ENCODE data around the gene IQCM.

Gene IQCM, protein sequence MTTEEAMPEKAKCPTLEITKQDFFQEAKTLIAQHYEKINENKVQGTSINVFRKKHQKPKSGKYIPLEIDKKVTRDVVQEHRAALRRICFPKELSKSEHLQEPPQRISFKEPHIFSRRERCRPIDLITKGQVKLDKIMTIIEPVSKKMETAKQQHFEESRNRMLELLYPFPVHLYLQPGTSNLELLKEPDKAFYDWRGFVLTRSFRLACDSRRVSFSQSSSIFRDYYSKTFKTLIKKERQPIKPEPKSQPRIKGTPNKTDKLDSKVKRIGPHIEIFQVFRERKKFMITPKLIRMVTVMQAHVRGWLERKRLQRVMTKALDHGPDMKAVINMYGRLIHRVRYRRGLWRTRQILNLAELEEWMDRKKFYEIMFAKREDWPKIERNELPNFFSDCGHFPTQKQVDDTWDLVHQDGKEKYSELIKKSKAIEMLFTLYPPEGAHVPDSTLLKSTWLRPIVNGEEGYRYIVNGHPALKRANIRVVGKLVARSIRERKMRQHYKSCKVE

DNA sequence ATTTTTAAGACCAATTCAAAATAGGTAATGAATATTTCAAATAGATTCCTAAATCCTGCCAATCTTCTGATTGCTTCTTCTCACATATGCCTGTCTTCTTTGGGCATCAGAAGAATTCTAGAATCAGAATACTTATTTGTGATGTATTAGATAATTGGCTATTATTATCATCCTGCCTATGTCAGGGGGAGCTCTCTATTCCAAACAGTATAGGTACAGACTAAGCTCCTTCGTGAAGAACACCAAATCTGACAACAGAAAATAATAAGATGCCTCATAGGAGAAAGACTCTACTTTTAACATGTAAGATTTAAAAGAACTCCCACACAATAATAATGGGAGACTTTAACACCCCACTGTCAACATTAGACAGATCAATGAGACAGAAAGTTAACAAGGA lies at the start of gene IQCM:
TSS of gene IQCM (minus strand) at position 101 of the 400 bp plus-strand sequence. CDS start 73,152 bp downstream, outside the sequence.
- DNase-seq (ENCODE audit: low read depth, low spot score), result no peak

DNA sequence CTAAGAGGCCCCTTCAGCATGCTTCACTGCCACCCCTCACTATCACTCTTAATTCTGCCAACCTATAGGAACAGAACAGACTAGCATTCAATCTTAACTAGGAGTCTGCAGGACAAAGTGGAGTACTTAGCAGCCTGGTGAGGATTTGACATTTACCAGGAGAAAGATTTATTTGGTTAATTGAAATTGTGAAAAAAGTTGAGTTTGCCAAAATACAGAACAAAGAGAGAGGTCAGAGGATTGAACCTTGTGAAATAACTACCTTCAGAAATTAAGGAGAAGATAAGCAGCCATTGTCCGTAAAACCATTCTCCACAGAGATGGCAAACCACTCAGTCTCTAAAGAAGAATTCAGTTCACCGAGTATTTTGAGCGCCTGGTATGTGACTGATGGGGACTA lies 41.8 kb upstream of the IQCM start:
- DNase-seq (ENCODE audit: low read depth, low spot score), result no peak

DNA sequence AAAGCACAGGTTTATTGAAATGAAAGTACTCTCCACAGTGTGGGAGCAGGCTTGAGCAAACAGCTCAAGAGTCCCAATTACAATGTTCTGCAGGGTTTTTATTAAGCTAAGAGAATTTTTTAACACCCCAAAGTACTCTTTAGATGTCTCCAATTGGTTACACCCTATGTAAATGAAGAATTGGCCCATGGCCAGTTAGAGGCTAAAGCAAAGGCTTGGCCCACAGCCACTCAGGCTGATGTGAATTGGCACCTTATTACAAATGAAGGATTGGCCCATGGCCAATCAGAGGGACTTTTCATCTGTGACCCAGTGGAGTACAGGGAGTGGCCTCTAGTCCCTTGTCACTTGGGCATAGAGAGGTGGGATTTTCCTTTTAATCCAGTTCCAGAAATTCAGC lies 30.1 kb upstream of the IQCM start:
- DNase-seq (ENCODE audit: low read depth, low spot score), result no peak

DNA sequence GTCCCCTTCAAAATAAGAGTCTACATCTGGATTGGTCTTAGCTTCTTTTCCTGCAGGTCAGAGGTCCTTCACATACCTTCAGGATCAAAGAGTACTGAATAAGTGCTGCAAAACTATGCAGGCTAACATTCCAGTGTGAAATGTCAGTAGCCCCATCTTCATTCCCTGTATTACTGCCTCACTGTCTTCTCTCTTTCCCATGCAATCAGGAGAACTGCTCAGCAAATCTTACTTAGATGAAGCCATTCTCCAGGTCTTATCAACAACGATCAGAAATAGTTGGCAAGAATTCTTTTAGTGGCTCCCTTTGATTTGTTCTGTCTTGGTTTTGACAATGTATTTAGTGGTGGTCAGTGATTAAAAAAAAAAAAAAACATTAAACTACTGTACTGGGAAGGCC lies 26.0 kb upstream of the IQCM start:
- no peak for DNase-seq (ENCODE audit: low read depth, low spot score)

DNA sequence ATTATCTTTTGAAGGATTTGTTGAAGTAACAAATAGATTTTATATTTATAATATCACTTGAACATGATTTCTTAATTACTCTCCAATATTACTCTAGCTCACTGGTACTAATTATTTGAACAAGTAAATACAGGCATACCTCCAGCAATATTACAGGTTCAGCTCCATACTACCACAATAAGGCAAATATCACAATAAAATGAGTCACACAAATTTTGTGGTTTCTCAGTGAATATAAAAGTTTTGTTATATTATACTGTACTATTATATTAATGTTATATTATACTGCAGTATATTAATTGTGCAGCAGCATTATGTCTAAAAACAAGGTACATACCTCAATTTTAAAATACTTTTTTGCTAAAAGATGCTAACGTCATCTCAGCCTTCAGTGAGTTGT lies 22.4 kb upstream of the IQCM start:
- no peak for DNase-seq (ENCODE audit: low read depth, low spot score)

DNA sequence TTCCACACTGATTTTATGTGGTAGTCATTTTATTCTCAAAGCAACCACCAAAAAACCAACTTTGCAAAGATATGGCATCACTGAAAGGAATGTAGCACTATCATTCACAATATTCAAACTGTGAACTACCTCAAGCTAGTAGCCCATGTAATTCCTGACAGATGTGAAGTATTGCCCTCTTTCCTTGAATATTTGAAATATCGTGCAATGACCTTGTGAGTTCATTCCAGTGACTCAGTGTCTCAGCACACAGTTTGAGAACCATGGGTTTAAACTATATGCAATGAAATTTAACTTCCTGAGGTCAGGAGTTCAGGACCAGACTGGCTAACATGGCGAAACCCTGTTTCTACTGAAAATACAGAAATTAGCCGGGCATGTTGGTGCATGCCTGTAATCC lies 20.9 kb upstream of the IQCM start:
- no peak for DNase-seq (ENCODE audit: low read depth, low spot score)

DNA sequence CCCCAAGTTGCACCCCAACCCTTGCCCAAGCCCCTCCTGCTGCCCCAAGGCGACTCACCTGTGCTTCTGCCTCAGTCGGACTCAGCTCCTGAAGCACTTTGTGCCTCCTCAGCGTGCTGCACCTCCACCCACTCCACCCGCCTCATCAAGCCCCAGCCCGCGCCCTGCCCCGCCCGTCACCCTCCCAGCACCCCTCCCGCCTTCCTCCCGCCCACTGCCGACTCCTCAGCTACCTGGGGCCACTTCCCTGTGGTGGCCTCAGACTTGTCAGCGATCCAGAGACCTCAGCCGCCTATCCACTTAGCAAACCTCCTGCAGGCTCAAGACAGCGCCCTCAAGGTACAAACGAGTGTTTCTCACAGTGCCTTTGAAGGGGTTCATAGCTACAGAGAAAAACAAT lies 19.6 kb upstream of the IQCM start:
- no peak for DNase-seq (ENCODE audit: low read depth, low spot score)

DNA sequence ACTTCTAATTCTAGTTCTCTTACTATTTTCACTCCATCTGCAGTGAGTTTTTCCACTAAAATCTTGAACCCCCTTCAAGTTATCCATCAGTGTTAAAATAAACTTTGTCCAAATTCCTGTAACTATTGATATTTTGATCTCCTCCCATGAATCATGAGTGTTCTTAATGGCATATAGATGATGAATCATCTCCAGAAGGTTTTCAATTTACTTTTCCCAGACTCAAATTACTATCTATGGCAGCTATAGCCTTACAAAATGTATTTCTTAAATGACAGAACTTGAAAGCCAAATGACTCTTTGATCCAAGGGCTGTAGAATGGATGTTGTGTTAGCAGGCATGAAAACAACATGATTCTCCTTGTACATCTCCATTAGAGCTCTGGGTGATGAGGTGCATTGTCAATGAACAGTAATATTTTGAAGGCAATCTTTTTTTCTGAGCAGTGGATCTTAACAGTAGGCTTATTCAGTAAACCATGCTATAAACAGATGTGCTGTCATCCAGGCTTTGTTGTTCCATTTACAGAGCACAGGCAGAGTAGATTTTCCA lies 16.1 kb upstream of the IQCM start:
- DNase-seq (ENCODE audit: low read depth, low spot score), result no peak

DNA sequence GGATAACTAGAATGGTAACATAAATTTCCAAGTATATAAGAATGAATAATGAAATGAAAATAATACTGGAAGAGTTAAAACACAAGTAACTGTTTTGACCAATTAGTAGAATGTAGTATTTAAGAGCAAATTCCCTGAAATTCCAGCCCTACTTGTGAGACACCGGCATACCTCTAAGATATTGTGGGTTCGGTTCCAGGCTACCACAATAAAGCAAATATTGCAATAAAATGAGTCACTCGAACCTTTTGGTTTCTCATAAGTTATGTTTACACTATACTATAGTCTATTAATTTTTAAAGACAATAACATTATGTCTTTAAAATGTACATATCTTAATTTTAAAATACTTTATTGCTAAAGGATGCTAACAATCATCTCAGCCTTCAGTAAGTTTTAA lies 15.2 kb upstream of the IQCM start:
- DNase-seq (ENCODE audit: low read depth, low spot score), result no peak

DNA sequence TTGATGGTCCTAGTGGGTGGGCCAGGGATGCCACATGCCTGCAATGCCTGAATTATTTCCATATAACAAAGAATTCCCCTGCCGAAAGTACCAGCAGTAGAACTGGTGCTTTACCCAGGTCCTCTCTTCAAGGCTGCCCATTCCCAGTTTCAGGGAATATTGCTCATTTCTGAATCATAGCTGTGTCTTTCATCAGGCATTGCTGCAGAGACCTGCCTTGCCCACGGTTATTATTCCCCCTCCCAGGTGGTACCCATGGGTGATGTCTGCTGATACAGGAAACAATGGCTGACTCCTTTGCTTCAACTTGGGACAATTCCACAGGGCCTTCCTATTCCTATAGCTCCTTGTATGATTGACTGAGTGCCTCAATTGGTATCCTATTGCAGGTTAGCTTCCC lies 9.7 kb upstream of the IQCM start:
- DNase-seq (ENCODE audit: low read depth, low spot score), result no peak

DNA sequence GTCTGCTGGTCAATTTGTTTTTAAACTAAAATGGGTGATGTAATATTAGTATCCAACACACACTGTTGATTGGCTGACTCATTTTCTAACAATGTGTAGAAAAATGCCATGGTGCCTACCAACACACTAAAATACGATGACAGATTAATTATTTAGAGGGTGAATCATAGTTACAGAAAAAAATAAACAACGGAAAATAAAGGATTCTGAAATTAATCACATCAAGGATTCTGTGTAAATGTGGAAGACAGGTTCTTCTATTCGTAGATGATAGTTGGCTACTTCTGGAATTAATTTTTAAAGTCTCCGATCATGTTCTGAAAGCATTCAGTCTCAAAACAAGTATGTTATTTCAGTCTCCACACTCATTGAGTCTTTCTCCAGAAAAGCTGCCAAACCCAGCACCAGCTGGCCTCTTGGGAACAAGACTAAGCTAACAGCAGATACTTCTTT lies 8.2 kb upstream of the IQCM start:
- no peak for DNase-seq (ENCODE audit: low read depth, low spot score)

DNA sequence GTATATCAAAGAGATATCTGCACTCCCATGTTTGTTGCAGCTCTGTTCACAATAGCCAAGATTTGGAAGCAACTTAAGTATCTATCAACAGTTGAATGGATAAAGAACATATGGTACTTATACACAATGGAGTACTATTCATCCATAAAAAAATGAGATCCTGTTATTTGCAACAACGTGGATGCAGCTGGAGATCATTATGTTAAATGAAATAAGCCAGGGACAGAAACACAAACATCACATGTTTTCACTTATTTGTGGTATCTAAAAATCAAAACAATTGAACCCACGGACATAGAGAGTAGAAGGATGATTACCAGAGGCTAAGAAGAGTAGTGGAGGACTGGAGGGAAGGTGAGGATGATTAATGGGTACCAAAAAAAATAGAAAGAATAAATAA lies 14.2 kb downstream of the IQCM start:
- DNase-seq (ENCODE audit: low read depth, low spot score), result no peak

DNA sequence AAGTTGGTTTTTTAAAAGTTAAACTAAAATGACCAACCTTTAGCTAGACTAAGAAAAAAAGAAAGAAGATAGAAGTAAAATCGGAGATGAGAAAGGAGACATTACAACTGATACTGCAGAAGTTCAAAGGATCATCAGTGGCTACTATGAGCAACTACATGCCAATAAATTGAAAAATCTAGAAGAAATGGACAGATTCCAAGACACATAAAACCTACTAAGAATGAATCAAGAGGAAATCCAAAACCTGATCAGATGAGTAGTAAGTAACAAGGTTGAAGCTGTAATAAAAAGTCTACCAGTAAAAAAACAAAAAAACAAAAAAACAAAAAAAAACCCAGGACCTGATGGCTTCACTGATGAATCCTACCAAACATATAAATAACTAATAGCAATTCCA lies 16.1 kb downstream of the IQCM start:
- DNase-seq (ENCODE audit: low read depth, low spot score), result no peak

DNA sequence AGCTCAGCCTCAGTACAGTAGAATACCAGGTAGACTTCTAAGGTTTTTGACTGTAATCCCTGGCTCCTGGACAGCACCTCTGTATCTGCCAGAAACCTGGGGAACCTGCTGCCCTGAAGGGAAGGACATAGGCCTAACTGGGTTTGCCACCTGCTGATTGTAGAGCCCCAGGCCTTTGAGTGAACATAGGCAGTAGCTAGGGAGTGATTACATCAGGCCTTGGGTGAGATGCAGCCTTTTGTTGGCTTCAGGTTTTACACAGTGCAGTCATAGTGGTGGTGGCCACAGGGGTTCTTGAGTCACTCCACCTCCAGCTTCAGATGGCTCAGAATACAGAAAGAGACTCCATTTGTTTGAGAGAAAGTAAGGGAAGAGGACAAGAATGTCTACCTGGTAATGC lies 19.3 kb downstream of the IQCM start:
- DNase-seq (ENCODE audit: low read depth, low spot score), result no peak

DNA sequence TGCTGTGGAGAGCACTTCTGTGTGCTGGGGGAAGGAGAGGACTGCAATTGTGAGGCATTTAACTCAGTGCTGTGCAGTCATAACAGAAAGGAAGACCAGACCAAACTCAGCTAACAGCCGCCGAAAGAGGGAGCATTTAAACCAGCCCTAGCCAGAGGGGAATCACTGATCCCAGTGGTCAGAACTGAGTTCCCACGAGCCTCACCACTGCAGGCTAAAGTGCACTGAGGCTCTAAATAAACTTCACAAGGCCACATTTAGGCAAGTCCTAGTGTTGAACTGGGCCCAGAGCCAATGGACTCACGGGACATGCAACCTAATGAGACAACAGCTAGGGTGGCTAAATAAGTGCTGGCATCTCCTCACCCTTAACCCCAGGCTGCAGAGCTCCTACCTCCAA lies 20.4 kb downstream of the IQCM start:
- DNase-seq (ENCODE audit: low read depth, low spot score), result no peak

DNA sequence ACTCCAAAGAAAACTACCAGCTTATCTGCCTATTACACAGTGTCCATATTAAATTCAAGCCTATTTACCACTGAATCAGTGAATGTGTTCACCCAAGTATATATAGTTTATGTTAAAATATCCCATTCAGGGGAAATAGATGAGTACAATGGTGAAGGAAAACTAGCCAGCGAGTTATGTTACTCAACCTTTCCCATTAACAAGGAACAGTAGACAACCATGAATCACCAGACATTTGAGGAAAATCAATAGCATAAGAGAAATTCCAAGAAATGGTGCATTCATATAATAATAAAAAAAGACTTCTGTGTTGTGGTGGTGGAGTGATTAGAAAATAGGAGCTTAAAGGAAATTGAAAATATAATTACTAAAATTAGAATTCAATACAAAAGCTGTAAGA lies 21.3 kb downstream of the IQCM start:
- DNase-seq (ENCODE audit: low read depth, low spot score), result no peak

DNA sequence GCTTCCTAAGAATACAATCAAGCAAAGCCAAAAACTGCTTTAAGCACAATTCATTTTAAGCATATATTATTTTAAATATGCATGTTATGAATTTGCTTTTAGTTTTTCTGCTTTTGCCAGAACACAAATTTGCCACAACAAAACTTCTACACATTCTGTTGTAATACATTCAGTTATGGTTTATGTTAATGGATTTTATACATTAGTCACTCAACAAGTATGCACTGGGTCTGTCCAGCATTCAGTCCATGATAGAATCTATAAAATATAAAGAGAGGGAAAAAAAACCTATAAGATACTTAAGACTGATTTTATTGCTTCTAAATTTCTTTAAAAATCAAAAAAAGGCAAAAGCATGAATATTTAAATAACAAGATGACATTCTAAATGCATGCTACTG lies 22.2 kb downstream of the IQCM start:
- DNase-seq (ENCODE audit: low read depth, low spot score), result no peak

DNA sequence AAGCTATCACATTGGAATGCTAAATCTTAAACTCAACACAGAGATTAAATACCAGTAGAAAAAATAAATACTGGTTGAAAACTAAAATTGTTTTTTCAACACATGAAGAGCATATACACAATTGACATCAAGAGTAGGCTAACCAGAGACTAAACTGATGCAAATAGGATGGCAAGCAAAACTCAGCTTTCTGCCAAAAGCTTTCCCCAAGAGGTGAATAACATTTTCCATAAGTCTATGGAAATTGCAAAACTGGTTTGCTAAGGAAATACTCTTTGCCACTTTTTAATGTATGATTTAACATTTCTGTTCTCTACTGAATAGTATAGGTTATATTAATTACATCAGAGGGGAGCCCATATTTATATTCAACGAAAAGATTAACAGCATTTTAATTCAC lies 23.8 kb downstream of the IQCM start:
- no peak for DNase-seq (ENCODE audit: low read depth, low spot score)

DNA sequence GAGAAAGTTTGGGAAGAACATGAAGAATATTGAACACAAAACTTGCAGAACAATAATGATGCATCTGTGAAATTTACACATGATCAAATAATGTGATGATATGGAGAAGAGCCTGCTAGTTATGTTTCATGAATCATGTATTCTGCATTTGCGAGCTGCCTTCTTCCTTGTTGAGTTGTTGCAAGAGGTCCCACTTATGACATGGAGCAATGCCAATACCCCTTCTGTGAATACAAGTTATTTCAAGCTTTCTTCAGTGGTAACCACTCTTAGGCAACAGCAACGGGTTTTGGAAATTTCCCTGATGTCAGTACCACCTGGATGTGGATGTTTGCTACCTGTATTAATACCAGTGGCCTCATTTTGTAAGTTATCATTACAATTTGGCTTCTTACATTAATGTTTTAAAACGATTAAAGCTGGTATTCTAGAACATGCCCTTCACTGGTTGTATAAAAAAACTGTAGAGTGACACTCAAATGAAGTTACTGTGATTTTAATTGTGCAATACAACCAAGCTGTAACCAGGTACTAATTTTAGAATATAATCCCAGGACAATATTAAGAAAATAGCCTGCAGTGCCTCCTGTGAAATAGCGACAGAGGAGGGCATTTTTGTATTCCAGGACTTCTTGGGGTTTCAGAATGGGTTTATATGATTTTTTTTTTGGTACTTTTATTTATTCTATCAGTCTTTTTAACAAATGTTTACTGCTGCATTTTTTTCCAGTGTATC lies 25.3 kb downstream of the IQCM start:
- DNase-seq (ENCODE audit: low read depth, low spot score), result no peak

DNA sequence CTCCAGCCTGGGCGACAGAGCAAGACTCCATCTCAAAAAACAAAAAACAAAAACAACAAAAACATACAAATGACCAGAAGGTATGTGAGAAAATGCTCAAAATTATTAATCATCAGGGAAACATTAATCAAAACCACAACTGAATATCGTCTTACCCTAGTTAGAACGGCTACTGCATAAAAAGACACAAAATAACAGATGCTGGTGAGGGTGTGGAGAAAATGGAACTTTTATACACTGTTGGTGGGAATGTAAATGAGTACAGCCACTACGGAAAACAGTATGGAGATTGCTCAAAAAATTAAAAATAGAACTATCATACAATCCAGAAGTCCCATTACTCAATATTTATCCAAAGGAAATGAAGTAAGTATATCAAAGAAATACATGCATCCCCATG lies 27.3 kb downstream of the IQCM start:
- DNase-seq (ENCODE audit: low read depth, low spot score), result no peak

DNA sequence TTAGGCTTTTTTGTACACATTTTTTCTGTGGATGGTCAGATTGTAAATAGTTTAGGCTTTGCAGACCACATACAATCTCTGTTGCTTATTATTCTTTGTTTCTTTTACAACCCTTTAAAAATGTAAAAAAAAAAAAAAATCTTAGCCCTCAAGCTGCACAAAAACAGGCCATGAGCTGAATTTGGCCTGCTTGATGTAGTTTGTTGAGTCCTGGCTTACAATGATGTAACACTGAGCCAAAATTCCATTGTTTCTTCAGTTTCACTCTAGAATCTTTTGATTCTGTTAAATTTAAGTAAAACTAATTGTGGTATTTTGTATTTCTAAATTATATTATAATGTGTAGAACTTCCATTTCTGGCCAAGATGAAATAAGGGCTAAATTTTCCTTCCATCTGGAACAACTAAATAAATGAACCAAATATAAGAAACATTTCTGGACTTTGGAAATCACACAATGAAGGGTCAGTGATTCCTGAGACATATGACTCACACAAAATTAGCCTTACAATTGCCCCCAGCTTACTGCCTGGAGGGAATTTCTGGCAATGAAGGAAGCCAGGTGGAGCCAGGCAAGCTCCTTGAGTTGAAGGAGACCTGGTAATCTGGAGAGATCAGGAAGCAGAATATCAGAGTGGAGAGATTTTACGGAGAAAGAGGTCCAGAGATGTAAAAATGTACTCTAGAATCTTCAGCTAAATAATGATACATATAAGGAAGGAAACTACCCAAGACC lies 29.8 kb downstream of the IQCM start:
- DNase-seq (ENCODE audit: low read depth, low spot score), result no peak

DNA sequence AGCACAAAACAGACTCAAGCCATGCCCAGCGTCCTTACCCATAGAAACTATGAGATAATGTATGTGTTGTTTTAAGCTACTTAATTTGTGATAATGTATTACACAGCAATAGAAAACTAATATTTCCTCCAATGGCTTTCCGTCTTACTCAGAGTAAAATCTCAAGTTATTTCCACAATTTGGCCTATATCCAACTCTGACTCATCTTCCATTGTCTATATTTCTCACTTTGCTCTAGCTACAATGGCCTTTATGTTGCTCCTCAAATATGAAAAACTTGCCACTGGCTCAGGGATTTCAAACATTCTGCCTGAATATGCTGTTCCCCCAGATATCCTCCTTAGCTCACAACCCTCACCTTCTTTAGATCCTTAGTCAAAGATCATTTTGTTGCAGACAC lies 31.6 kb downstream of the IQCM start:
- no peak for DNase-seq (ENCODE audit: low read depth, low spot score)

Measured in activated CD4-positive, CD25-positive, alpha-beta regulatory T cell treated with anti-CD3 and anti-CD28 coated beads, Interleukin-2, amount 50 U/mL, for 16 hours (primary cell).